ENCODE data around the gene LRRFIP1. TPM values are rescaled to one million over a fixed set of nuclear protein-coding genes. Genes with fewer than 3 reads are reported as not detected.
A peak's percentile ranks its signal among the peaks of the same experiment; 100 is the strongest.
"Not testable (repeated sequence)": the region's sequence is repeated elsewhere in the genome, so short reads cannot be mapped to it uniquely, and the experiment has no call there.

The LRRFIP1 gene
- total RNA-seq, 6 experiments from 2014 or later: 90.6 to 107 (median 102) TPM

- H3K36me3 Mint-ChIP-seq (ENCODE audit: low read depth): peaks cover 64% of the 10 kb centered on the region
- peaks cover 6% of the 10 kb centered on the region; the same call in 1 of the 2 replicates for H3K4me1 Mint-ChIP-seq (ENCODE audit: low read depth)
- no peak overlapping the region for H3K27ac Mint-ChIP-seq
- DNase-seq: no peak
- TF ChIP-seq CTCF (IDR thresholded peaks at IDR 0.05): no peak
- no peaks in the 10 kb centered on the region for H3K9me3 Mint-ChIP-seq
- no peaks in the 10 kb centered on the region for H3K27me3 Mint-ChIP-seq (ENCODE audit: insufficient read depth)
- no peak overlapping the region for H3K4me3 Mint-ChIP-seq
These were observed 152.1 kb downstream of the LRRFIP1 start for GRCh38 chr2:237779521-237779920.

GRCh38 chr2:237782181-237782580, 154.8 kb downstream of the LRRFIP1 start:
- H3K36me3 Mint-ChIP-seq (ENCODE audit: low read depth): peaks cover 78% of the 10 kb centered on the region
- H3K9me3 Mint-ChIP-seq: peaks cover 12% of the 10 kb centered on the region
- H3K4me3 Mint-ChIP-seq: no peak overlapping the region
- TF ChIP-seq CTCF (IDR thresholded peaks at IDR 0.05): no peak
- no peak for DNase-seq
- H3K27me3 Mint-ChIP-seq (ENCODE audit: insufficient read depth): no peaks in the 10 kb centered on the region; the same call in 1 of the 2 replicates
- no peak overlapping the region for H3K27ac Mint-ChIP-seq
- no peaks in the 10 kb centered on the region for H3K4me1 Mint-ChIP-seq (ENCODE audit: low read depth)

- Mint-ChIP-seq H3K36me3 (ENCODE audit: low read depth) (peaks cover 73% of the 10 kb centered on the region), H3K9me3 (peaks cover 19% of the 10 kb centered on the region)
- H3K27ac Mint-ChIP-seq; H3K4me1 Mint-ChIP-seq (ENCODE audit: low read depth); DNase-seq; H3K4me3 Mint-ChIP-seq; H3K27me3 Mint-ChIP-seq (ENCODE audit: insufficient read depth): not testable (repeated sequence)
These were observed 156.3 kb downstream of the LRRFIP1 start for GRCh38 chr2:237783678-237784077.

- Mint-ChIP-seq H3K27ac (no peak overlapping the region), H3K4me3 (no peak overlapping the region), H3K36me3 (ENCODE audit: low read depth) (peaks cover 46% of the 10 kb centered on the region), H3K27me3 (ENCODE audit: insufficient read depth) (peaks cover 7% of the 10 kb centered on the region), H3K9me3 (peaks cover 19% of the 10 kb centered on the region), H3K4me1 (ENCODE audit: low read depth) (peaks cover 17% of the 10 kb centered on the region)
- no peak for DNase-seq
- no peak for TF ChIP-seq CTCF (IDR thresholded peaks at IDR 0.05)
These were observed 159.5 kb downstream of the LRRFIP1 start for GRCh38 chr2:237786936-237787335.

- Mint-ChIP-seq H3K27me3 (ENCODE audit: insufficient read depth) (peaks cover 10% of the 10 kb centered on the region), H3K36me3 (ENCODE audit: low read depth) (peaks cover 23% of the 10 kb centered on the region), H3K9me3 (peaks cover 19% of the 10 kb centered on the region), H3K4me1 (ENCODE audit: low read depth) (peaks cover 17% of the 10 kb centered on the region), H3K4me3 (no peak overlapping the region), H3K27ac (no peak overlapping the region)
- peak; percentile 4 for DNase-seq
- TF ChIP-seq CTCF (IDR thresholded peaks at IDR 0.05): no peak
These were observed 163.0 kb downstream of the LRRFIP1 start for GRCh38 chr2:237790353-237790752.

GRCh38 chr2:237791977-237792727, 164.8 kb downstream of the LRRFIP1 start:
- peaks cover 8% of the 10 kb centered on the region for H3K36me3 Mint-ChIP-seq (ENCODE audit: low read depth)
- H3K9me3 Mint-ChIP-seq: peaks cover 7% of the 10 kb centered on the region; the same call in 1 of the 2 replicates
- no peak overlapping the region for H3K4me3 Mint-ChIP-seq
- peaks cover 17% of the 10 kb centered on the region for H3K4me1 Mint-ChIP-seq (ENCODE audit: low read depth)
- peak; percentile 6 for DNase-seq
- peak; percentile 63 for TF ChIP-seq CTCF (IDR thresholded peaks at IDR 0.05)
- peaks cover 10% of the 10 kb centered on the region for H3K27me3 Mint-ChIP-seq (ENCODE audit: insufficient read depth)
- no peak overlapping the region for H3K27ac Mint-ChIP-seq

Measured in HFFc6 (cell line).